Stimulated activated CD8-positive, alpha-beta memory T cell treated with anti-CD3 and anti-CD28 coated beads, Interleukin-15, amount 100 ng/mL, for 48 hours (primary cell): ENCODE results near the gene C20orf144.

Experiments used
- DNase-seq, 2 donors: peaks; one replicate each; pipeline ENCODE4 v3.0.0-alpha.2; 2020; ENCODE audit warnings: low read depth in 2 of 2

C20orf144 gene

GRCh38 chr20:33664762-33665144, 2.6 kb downstream of the C20orf144 start:
- no peak for DNase-seq

GRCh38 chr20:33666293-33667244, 4.4 kb downstream of the C20orf144 start, which contains the start of gene ACTL10:
ACTL10 (plus strand) TSS chr20:33666943; CDS start chr20:33667498, 555 bp downstream.
- peak; percentile 84 to 85 for DNase-seq

- peak; percentile 36 to 38 for DNase-seq
These were observed 5.1 kb downstream of the C20orf144 start for GRCh38 chr20:33667245-33667675.

DNA sequence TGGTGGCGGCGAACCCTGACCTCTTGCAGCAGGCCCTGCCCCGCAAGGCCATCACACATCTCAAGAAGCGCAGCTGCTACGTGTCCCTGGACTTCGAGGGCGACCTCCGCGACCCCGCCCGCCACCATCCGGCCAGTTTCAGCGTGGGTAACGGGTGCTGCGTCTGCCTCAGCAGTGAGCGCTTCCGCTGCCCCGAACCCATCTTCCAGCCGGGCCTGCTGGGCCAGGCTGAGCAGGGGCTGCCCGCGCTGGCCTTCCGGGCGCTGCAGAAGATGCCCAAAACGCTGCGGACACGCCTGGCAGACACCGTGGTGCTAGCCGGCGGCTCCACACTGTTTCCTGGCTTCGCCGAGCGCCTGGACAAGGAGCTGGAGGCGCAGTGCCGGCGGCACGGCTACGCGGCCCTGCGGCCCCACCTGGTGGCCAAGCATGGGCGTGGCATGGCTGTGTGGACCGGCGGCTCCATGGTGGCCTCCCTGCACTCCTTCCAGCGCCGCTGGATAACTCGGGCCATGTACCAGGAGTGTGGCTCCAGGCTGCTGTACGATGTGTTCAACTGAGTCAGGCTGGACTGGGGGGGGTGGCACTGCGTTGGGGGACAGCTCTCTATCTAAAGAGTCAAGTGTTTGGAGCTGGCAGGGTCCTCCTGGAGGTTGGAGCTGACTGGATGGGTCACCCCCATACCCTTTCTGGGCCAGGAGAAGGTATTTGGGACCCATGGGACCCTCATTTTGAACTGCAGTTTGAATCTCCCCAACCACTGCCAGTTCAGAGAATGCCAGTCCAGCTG, 5.7 kb downstream of the C20orf144 start:
- DNase-seq = peak; percentile 73 to 75

DNA sequence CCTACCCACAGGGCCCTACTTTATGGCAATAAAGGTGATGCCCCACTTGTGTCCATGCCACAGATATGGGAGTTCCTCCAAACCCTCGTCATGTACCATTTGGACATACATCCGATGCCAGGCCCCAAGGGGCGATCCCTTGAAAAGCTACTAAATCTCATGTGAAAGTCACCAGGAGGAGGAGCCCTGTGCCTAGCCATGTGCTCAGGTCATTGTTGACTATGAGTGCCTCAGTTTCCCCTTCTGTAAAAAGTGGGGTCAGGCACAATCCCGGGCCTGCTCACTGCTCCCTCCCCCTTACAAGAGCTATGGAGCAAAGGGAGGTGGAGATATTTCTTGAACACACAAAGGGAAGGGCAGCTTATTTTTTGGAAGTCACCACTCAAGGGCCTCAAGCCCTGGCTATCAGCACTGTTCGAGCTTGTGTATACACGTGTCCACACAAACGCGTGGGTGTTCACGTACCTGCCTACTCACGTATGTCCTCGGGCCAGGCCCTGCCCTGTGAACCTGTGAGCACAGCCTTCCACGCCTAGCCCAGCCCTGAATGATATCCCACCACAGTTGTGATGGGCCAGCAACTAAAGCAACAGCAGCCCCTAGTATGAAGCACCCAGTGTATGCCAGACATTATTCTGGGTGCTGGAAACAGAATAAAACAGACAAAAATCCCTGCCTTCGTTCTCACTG, 6.5 kb downstream of the C20orf144 start:
- DNase-seq = no peak

DNA sequence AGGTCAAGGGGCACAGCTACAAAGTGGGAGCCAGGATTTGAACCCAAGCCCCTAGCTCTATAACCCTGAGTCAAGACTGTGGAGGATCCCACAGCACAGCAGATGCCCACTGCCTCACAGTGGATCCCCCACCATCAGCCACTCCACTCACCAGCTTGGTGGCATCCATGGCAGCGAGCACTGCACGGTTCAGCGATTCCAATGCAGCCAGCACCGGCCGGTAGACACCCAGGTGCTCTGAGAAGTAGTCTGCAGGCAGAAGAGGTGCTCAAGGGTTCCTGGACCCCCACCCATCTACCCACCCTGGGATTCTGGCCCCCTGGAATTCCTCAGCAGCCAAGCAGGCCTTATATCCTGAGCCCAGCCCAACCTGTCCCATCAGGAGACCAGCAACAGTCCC, 7.1 kb downstream of the C20orf144 start:
- DNase-seq = no peak

GRCh38 chr20:33669873-33670640, 7.9 kb downstream of the C20orf144 start:
- DNase-seq = no peak

DNA sequence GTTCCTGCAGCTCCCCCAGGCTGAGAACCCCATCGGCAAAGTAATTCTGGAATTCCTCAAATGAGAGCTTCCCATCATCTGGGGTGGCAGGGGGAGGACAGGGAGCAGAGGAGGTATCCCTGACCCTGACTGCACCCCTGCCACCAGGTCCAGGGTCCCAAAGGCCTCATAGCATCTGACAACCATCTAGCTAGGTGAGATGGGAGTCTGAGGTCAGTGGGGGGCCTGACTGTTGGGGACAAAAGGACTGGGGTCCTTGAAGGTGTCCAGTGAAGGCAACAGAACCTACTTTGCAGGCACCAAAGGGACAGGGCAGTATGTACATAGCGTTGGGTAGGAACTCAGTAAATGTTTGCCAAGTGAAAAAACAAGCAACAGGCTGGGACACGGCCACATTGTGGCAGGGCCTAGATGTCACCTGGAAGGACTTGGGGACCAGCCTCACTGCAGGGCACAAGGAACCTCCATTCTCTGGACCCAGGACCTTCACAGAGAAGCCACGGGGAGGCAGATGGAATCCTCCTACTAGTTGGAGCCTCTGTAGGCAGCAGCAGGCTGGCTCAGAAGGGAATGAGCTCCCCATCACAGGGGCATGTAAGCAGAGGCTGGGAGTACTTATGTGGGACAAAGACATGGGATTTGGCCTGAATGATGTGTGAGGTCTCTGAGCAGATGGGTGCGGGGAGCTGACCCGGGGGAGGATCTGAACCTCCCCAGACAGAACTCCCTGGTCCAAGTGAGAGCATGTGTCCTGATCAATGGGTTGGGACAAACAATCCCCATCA, 8.8 kb downstream of the C20orf144 start:
- DNase-seq = no peak

DNA sequence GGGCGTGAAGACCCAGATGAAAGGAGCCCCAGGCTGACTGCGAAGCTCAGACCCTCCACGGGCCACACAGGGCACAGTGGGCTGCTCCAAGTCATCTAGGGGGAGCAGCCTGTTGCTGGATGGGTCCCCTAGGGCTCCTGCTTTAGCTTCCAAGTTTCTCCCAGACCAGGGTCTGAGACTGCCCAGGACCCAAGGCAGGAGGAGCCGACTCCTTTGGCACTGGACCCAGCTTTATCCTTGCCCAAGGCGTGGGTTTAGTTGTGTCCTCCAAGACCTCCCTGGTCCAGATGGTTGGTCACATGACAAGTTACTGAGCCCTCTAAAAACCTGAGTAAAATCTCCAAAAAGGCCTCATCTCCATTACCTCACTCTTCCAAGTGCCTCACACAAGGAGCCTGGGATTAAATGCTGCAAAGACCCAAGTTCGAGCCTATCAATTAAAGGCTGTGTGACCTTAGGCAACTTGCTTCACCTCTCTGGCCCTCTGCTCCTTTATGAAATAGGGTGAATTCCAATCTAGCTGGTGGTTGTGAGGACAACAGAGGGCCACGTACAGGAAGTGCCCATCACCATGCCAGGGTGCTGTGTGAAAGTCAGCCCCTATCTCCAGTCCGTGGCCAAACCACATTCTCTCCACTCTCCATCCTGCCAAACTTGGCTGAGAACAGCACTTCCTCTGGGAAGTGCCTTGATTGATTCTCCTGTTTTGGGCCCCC, 9.6 kb downstream of the C20orf144 start:
- DNase-seq = no peak

DNA sequence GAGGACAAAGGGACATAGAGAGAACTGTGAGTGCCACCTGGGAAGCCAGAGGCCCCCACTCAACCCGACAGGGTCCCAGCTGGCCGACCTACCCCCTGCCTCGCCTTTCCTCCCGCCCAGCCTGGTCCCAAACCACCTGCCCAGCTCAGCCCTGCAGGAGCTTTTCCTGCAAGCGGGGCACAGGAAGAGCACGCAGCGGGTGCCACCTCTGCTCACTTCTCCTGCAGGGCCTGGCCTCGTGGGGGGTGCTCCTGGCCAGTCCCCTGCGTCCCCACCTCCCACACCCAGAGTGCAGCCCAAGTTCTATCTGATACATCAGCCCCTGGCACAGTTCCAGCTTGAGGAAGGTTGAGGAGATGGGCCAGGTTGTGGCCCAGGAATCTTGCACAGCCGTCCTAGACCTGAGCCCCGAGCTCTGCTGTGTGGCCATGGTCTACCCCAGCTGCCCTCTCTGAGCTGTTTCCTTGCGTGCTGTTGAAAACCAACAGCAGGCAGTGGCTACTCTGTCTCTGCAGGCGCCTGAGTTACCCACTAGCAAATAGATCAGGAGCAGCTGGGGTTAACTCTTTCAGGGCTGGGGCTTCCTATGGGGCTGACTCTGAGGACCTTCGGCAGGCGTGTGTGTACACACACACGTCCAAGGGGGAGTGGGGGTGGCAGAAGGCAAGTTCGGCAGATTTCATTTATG, 10.4 kb downstream of the C20orf144 start:
- no peak for DNase-seq

GRCh38 chr20:33673114-33673409, 10.9 kb downstream of the C20orf144 start:
- DNase-seq = no peak

GRCh38 chr20:33673410-33674293, 11.5 kb downstream of the C20orf144 start:
- no peak for DNase-seq

DNA sequence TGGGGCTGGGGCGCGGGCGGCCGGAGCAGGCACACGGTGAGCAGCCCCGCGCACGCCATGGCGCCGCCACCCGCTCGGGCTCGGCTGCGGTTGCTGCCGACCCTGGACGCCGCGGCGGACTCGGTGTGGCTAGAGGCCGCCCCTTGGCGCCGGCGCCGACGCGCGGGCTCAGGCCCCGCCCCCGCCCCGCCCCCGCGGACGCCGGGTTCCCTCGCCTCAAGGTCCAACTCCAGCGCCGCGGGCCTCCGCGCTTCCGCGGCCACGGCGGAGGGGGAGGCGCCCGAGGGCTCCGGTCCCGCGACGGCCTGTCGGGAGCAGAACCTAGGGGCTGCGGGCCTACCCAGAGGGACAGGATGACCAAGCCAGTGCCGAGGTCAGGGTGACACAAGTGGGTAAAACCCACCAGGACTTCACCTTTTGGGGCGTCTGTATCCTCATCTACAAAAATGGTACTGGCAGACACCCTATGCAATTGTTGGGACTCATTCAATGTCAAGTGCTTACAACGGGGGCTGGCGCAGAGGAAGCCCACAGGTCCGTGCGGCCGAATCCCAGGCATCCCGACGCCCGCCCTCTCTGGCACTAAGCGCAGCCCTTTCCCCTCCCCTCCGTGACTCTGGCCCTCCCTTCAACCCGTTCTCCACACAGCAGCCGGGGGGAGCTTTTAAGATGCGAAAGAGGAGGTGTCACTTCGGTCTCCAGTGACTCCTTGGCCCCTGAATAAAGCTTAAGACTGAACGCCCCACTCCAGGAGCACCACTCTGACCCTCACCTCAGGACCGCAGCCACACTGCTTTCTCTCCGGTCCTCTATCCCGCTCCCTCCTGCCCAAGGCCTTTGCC, 12.4 kb downstream of the C20orf144 start, which contains the start of gene NECAB3:
Gene NECAB3, minus strand, starts transcription at position 135 of the 842 bp plus-strand sequence. Its CDS starts 76 bp downstream, at position 59.
- DNase-seq = peak; percentile 64 to 67

GRCh38 chr20:33675136-33675959, 13.2 kb downstream of the C20orf144 start:
- DNase-seq = no peak

DNA sequence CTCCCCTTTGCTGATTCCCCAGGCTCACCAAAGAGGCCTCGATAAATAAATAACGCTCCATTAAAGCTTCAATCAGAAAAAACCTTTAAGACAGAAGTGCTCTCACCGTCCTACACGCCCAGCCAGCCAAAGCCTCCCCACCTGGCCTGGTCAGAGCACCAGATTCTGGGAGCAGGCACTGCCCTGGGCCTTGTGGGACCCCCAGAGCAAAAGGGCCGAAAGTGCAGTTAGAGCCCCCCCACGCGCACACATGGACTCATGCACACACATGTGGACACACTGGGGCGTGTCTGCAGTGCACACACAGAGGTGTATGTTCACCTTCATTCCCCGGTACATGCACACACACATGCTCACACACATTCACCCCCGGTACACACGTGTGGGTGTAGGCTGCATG, 14.0 kb downstream of the C20orf144 start:
- DNase-seq = no peak
